ENCODE measurements around the gene OGG1.

OGG1 gene

DNA sequence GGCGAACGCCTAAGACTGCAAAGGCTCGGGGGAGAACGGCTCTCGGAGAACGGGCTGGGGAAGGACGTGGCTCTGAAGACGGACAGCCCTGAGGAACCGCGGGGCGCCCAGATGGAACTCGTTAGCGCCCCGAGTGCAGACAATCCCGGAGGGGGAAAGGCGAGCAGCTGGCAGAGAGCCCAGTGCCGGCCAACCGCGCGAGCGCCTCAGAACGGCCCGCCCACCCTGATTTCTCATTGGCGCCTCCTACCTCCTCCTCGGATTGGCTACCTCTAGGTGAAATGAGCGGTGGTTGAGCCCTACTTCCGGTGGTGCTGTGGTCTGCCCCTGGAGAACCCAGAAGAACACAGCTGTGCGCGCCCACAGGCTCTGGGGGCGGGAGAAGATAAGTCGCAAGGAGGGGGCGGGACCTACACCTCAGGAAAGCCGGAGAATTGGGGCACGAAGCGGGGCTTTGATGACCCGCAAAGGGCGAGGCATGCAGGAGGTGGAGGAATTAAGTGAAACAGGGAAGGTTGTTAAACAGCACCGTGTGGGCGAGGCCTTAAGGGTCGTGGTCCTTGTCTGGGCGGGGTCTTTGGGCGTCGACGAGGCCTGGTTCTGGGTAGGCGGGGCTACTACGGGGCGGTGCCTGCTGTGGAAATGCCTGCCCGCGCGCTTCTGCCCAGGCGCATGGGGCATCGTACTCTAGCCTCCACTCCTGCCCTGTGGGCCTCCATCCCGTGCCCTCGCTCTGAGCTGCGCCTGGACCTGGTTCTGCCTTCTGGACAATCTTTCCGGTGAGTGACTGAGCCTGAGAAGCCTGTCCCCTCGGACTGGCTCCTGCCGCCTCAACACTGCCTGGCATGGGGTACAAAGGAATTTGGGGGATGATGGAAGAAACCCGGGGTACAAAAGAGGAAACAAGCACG lies at the start of gene OGG1:
TSS of gene OGG1 (plus strand) at position 308 of the 911 bp plus-strand sequence. CDS start at position 643, 335 bp downstream.
- Histone ChIP-seq H3K27me3 (replicated peaks; ENCODE audit: control insufficient read depth, insufficient read depth, low read length) (no peaks in the 10 kb centered on the region), H3K9me3 (ENCODE audit: control insufficient read depth, low read length) (no peaks in the 10 kb centered on the region), H3K4me1 (ENCODE audit: control insufficient read depth, insufficient read depth, low read length) (peaks cover 49% of the 10 kb centered on the region), H3K36me3 (ENCODE audit: control insufficient read depth, insufficient read depth, low read length, severe bottlenecking) (peaks cover 44% of the 10 kb centered on the region), H3K4me3 (ENCODE audit: low read length) (peak within 1 kb of the TSS; percentile 96), H3K9ac (ENCODE audit: low read length) (peak within 1 kb of the TSS; percentile 90)
- peak; percentile 99 for DNase-seq (ENCODE audit: low read depth)

DNA sequence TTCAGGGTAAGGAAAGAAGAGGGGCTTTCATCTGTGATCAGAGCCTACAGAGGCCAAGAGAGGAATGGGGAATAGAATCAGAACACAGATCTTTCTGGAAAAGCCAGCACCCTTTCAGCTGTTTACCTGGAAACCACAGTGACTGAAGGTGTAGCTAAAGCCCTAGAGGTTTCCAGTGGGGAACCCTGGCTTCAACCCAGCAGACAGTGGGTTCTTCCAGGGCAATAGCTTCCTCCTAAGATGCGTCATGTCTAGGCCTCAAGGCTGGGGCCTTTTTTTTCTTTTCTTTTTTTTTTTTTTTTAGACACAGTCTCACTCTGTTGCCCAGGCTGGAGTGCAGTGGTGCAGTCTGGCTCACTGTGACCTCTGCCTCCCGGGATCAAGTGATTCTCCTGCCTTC lies 49.2 kb upstream of the OGG1 start:
- no peak overlapping the region for H3K9ac ChIP-seq (ENCODE audit: low read length)
- peaks cover 10% of the 10 kb centered on the region for H3K27me3 ChIP-seq (replicated peaks; ENCODE audit: control insufficient read depth, insufficient read depth, low read length)
- no peaks in the 10 kb centered on the region for H3K9me3 ChIP-seq (ENCODE audit: control insufficient read depth, low read length)
- no peak overlapping the region for H3K4me3 ChIP-seq (ENCODE audit: low read length)
- peaks cover 35% of the 10 kb centered on the region for H3K36me3 ChIP-seq (ENCODE audit: control insufficient read depth, insufficient read depth, low read length, severe bottlenecking)
- peaks cover 7% of the 10 kb centered on the region for H3K4me1 ChIP-seq (ENCODE audit: control insufficient read depth, insufficient read depth, low read length)
- DNase-seq (ENCODE audit: low read depth): no peak

GRCh38 chr3:9701006-9701405 lies 48.7 kb upstream of the OGG1 start:
- DNase-seq (ENCODE audit: low read depth): no peak
- Histone ChIP-seq H3K9me3 (ENCODE audit: control insufficient read depth, low read length) (no peaks in the 10 kb centered on the region), H3K9ac (ENCODE audit: low read length) (no peak overlapping the region), H3K4me3 (ENCODE audit: low read length) (no peak overlapping the region), H3K27me3 (replicated peaks; ENCODE audit: control insufficient read depth, insufficient read depth, low read length) (peaks cover 10% of the 10 kb centered on the region), H3K4me1 (ENCODE audit: control insufficient read depth, insufficient read depth, low read length) (peaks cover 7% of the 10 kb centered on the region), H3K36me3 (ENCODE audit: control insufficient read depth, insufficient read depth, low read length, severe bottlenecking) (peaks cover 31% of the 10 kb centered on the region)

- Histone ChIP-seq H3K27me3 (replicated peaks; ENCODE audit: control insufficient read depth, insufficient read depth, low read length) (peaks cover 10% of the 10 kb centered on the region), H3K4me3 (ENCODE audit: low read length) (no peak overlapping the region), H3K9me3 (ENCODE audit: control insufficient read depth, low read length) (no peaks in the 10 kb centered on the region), H3K9ac (ENCODE audit: low read length) (no peak overlapping the region), H3K36me3 (ENCODE audit: control insufficient read depth, insufficient read depth, low read length, severe bottlenecking) (peaks cover 28% of the 10 kb centered on the region), H3K4me1 (ENCODE audit: control insufficient read depth, insufficient read depth, low read length) (peaks cover 7% of the 10 kb centered on the region)
- no peak for DNase-seq (ENCODE audit: low read depth)
These were observed 48.0 kb upstream of the OGG1 start for GRCh38 chr3:9701711-9702110.

DNA sequence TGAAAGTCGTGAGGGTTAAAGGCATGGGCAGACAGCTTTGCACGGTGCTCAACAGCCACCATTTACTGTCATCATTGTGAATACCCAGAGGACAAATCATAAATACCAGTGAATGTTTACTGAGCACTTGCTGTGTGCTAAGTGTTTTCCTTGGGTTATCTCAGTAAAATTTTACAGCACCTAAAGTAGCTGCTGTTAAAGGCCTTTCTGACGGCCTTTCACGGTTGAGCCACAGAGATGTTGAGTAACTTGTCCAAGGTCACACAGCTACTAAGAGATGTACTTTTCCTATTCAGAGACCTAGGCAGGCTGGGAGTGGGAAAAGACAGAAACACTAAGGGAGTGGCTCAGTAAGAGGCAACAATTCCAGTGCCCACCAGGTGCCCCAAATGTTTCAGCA lies 46.5 kb upstream of the OGG1 start:
- Histone ChIP-seq H3K9me3 (ENCODE audit: control insufficient read depth, low read length) (no peaks in the 10 kb centered on the region), H3K9ac (ENCODE audit: low read length) (no peak overlapping the region), H3K36me3 (ENCODE audit: control insufficient read depth, insufficient read depth, low read length, severe bottlenecking) (peaks cover 14% of the 10 kb centered on the region), H3K4me3 (ENCODE audit: low read length) (no peak overlapping the region), H3K4me1 (ENCODE audit: control insufficient read depth, insufficient read depth, low read length) (peaks cover 7% of the 10 kb centered on the region), H3K27me3 (replicated peaks; ENCODE audit: control insufficient read depth, insufficient read depth, low read length) (peaks cover 10% of the 10 kb centered on the region)
- no peak for DNase-seq (ENCODE audit: low read depth)

DNA sequence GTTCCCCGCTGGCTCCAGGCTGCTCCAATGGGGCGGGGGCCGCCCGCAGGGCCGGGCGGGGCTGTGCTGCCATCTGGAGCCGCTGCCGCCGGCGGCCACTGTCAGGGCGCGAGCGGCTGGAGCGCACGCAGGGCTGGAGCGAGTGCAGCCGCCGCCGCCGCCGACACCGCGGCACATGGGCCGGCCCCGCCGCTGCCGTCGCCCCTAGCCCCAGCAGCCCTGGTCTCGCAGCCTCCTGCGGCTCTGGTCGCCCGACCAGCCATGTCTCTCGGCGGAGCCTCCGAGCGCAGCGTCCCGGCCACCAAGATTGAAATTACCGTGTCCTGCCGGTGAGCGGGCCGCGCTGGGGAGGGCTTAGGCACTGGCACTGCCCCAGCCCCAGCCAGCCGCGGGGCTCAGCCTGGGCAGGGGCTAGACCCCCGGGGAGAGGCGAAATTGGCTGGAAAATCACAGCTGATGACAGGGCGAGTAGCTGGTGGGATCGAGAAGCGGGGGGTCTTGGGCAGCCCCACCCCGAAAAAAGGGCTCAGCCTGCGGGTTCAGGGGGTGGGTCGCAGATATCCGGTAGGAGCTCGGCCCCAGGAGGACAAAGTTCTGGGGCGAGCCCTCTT lies 45.9 kb upstream of the OGG1 start, which contains the start of gene CPNE9:
TSS of gene CPNE9 (plus strand) at position 98 of the 611 bp plus-strand sequence. CDS start at position 262, 164 bp downstream.
- no peak for DNase-seq (ENCODE audit: low read depth)
- Histone ChIP-seq H3K4me3 (ENCODE audit: low read length) (peak within 1 kb of the TSS; percentile 68), H3K4me1 (ENCODE audit: control insufficient read depth, insufficient read depth, low read length) (peaks cover 7% of the 10 kb centered on the region), H3K9ac (ENCODE audit: low read length) (no peak within 1 kb of the TSS), H3K9me3 (ENCODE audit: control insufficient read depth, low read length) (no peaks in the 10 kb centered on the region), H3K36me3 (ENCODE audit: control insufficient read depth, insufficient read depth, low read length, severe bottlenecking) (peaks cover 12% of the 10 kb centered on the region), H3K27me3 (replicated peaks; ENCODE audit: control insufficient read depth, insufficient read depth, low read length) (peaks cover 10% of the 10 kb centered on the region)

DNA sequence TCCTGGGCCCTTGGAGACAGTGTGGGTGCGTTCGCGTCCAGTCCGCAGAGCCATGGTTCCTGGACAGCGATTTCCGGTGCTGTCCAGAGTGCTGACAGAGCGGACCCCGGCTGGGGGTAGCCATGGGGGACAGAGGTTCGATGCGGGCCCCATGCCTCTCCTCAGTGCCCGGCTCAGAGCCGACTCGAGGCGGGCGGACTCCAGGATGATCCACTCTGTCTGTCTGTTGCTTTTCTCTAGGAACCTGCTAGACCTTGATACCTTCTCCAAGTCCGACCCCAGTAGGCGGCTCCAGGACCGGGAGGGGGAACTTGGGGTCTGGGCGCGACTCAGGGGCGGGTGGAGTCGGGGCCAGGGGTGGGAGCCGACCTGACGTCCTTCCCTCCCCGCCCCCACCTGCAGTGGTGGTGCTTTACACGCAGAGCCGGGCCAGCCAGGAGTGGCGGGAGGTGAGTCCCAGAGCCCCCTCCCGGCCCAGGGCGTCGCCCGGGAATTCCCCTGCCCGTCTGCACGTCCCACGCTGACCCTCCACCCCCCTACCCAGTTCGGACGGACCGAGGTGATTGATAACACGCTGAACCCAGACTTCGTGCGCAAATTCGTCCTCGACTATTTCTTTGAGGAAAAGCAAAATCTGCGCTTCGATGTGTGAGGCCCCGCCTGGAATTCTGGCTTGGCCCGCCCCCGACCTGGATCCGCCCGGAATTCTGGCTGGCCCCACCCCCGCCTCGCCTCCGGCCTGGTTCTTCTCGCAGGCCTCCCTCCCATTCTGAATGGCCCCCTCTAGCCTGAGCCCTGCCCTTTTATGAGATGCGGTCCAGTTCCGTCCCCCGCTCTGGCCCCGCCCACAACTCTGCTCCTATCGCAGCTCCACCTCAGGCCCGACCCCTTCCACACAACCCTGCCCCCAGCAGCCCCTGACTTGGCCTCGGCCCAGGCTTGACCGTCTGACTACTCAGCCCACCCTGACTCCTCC lies 45.1 kb upstream of the OGG1 start:
- DNase-seq (ENCODE audit: low read depth): peak; percentile 58
- Histone ChIP-seq H3K4me3 (ENCODE audit: low read length) (peak overlapping the region; percentile 68), H3K9me3 (ENCODE audit: control insufficient read depth, low read length) (no peaks in the 10 kb centered on the region), H3K36me3 (ENCODE audit: control insufficient read depth, insufficient read depth, low read length, severe bottlenecking) (peaks cover 12% of the 10 kb centered on the region), H3K9ac (ENCODE audit: low read length) (no peak overlapping the region), H3K4me1 (ENCODE audit: control insufficient read depth, insufficient read depth, low read length) (peaks cover 7% of the 10 kb centered on the region), H3K27me3 (replicated peaks; ENCODE audit: control insufficient read depth, insufficient read depth, low read length) (peaks cover 10% of the 10 kb centered on the region)

GRCh38 chr3:9710174-9710739 lies 39.5 kb upstream of the OGG1 start:
- H3K9me3 ChIP-seq (ENCODE audit: control insufficient read depth, low read length): no peaks in the 10 kb centered on the region
- no peak overlapping the region for H3K4me3 ChIP-seq (ENCODE audit: low read length)
- H3K9ac ChIP-seq (ENCODE audit: low read length): no peak overlapping the region
- no peaks in the 10 kb centered on the region for H3K36me3 ChIP-seq (ENCODE audit: control insufficient read depth, insufficient read depth, low read length, severe bottlenecking)
- peaks cover under 1% of the 10 kb centered on the region for H3K4me1 ChIP-seq (ENCODE audit: control insufficient read depth, insufficient read depth, low read length)
- H3K27me3 ChIP-seq (replicated peaks; ENCODE audit: control insufficient read depth, insufficient read depth, low read length): peaks cover 17% of the 10 kb centered on the region
- no peak for DNase-seq (ENCODE audit: low read depth)

DNA sequence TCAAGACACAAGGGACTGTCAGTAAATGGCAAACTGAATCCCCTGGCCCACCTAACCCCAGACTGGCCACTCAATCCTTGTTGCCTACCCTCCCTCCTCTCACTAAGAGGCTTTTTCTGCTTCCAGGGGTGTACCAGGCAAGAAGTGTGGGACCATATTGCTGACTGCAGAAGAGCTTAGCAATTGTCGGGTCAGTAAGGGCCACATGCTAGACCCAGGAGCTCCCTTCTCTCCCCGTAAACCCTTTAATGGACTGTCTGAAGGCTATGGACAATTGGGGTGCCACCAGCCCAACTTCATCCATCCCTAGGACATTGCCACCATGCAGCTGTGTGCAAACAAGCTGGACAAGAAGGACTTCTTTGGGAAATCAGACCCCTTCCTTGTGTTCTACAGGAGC lies 37.3 kb upstream of the OGG1 start:
- no peak overlapping the region for H3K9ac ChIP-seq (ENCODE audit: low read length)
- H3K36me3 ChIP-seq (ENCODE audit: control insufficient read depth, insufficient read depth, low read length, severe bottlenecking): no peaks in the 10 kb centered on the region
- H3K9me3 ChIP-seq (ENCODE audit: control insufficient read depth, low read length): no peaks in the 10 kb centered on the region
- no peak overlapping the region for H3K4me3 ChIP-seq (ENCODE audit: low read length)
- DNase-seq (ENCODE audit: low read depth): no peak
- peaks cover 14% of the 10 kb centered on the region for H3K4me1 ChIP-seq (ENCODE audit: control insufficient read depth, insufficient read depth, low read length)
- peaks cover 17% of the 10 kb centered on the region for H3K27me3 ChIP-seq (replicated peaks; ENCODE audit: control insufficient read depth, insufficient read depth, low read length)

DNA sequence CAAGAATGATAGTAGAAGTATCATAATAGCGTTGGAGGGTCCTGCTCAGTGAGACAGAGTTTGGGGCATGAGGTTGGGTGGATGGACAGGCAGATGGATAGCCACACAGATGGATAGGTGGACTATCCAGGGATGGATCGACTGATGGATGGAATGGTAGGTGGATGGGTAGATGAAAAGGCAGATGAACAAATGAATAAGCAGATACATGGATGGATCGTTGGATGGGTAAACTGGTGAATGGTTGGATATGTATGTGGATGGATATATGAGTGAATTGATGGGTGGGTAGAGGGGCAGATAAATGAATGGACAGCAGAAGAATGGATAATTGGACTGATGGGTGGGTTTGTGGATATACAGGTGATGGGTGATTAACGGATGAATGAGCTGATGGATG lies 36.6 kb upstream of the OGG1 start:
- DNase-seq (ENCODE audit: low read depth): no peak
- no peak overlapping the region for H3K9ac ChIP-seq (ENCODE audit: low read length)
- H3K4me3 ChIP-seq (ENCODE audit: low read length): no peak overlapping the region
- no peaks in the 10 kb centered on the region for H3K9me3 ChIP-seq (ENCODE audit: control insufficient read depth, low read length)
- H3K36me3 ChIP-seq (ENCODE audit: control insufficient read depth, insufficient read depth, low read length, severe bottlenecking): no peaks in the 10 kb centered on the region
- H3K4me1 ChIP-seq (ENCODE audit: control insufficient read depth, insufficient read depth, low read length): peaks cover 14% of the 10 kb centered on the region
- H3K27me3 ChIP-seq (replicated peaks; ENCODE audit: control insufficient read depth, insufficient read depth, low read length): peaks cover 17% of the 10 kb centered on the region

All from adipocyte (in vitro differentiated cells).